K562 (cell line): Measurements from ENCODE around the gene ARHGAP10. TPM values are rescaled to one million over a fixed set of nuclear protein-coding genes. Genes with fewer than 3 reads are reported as not detected.

Experiments
- ARID2 ChIP-seq: fragments of 450-650 bp; IDR thresholded peaks from 2 replicates; pipeline ENCODE4 v1.6.1; 2017; ENCODE audit warnings: antibody characterized with exemption, mild to moderate bottlenecking
- FUS ChIP-seq: fragments of 200-400 bp; formaldehyde crosslinking; optimal IDR thresholded peaks from 2 replicates; pipeline ENCODE3; 2017; ENCODE audit warnings: low read depth, low read length
- HDAC6 ChIP-seq: IDR thresholded peaks from 2 replicates; pipeline ENCODE4 v1.6.1; 2012; ENCODE audit warnings: low read depth, mild to moderate bottlenecking, control low read depth, inconsistent platforms, low read length, moderate library complexity
- JUND ChIP-seq, 2 experiments: IDR thresholded peaks; 2 replicates in 1 of 2; 3 replicates in 1 of 2; pipeline ENCODE4 v1.6.1; 2011; ENCODE audit warnings: borderline replicate concordance in 2 of 2, low read depth in 2 of 2, low read length in 2 of 2, improper control_type of control experiment in 1 of 2, missing biosample characterization in 1 of 2, missing genetic modification characterization in 1 of 2, missing genetic modification reagents in 1 of 2
- MEF2A ChIP-seq: IDR thresholded peaks from 2 replicates; pipeline ENCODE4 v1.6.1; 2011; ENCODE audit warnings: low read depth, mild to moderate bottlenecking, low read length, moderate library complexity; ENCODE audit not compliant: control insufficient read depth
- PHF20 ChIP-seq: fragments of 450-650 bp; IDR thresholded peaks from 2 replicates; pipeline ENCODE4 v1.6.1; 2018; ENCODE audit not compliant: partially characterized antibody
- PML ChIP-seq: IDR thresholded peaks from 2 replicates; pipeline ENCODE4 v1.6.1; 2012; ENCODE audit warnings: low read length, inconsistent platforms
- REST ChIP-seq, 2 experiments: fragments of 450-650 bp; formaldehyde crosslinking in 1 of 2; IDR thresholded peaks; 2 replicates each; pipeline versions ENCODE4 v1.4.0 to v1.6.1; 2014 to 2020; ENCODE audit warnings: mild to moderate bottlenecking in 2 of 2, borderline replicate concordance in 1 of 2, low read depth in 1 of 2
- ZNF57 ChIP-seq: fragments of 450-650 bp; formaldehyde crosslinking; IDR thresholded peaks from 2 replicates; pipeline ENCODE4 v1.4.0; 2020; ENCODE audit warnings: mild to moderate bottlenecking, moderate library complexity
- polyA plus RNA-seq, 8 experiments: library from polyadenylated mRNA; depleted of rRNA in 4 of 8; stranded (reverse) in 5 of 8; unstranded in 3 of 8; fragments of >200 nt; fragmentation: Nextera tagmentation in 2 of 8; fragmentation: Illumina TruSeq in 1 of 8; extraction: Ambion mirVana in 2 of 8; extraction: Trizol in 1 of 8; gene quantifications; 2 replicates each; pipeline versions ENCODE4 v1.2.1 to v1.2.3, GENCODE V29; 2011 to 2014; ENCODE audit warnings: inconsistent platforms in 1 of 8, missing spikeins in 1 of 8
- total RNA-seq, 7 experiments: library from RNA; depleted of rRNA in 6 of 7; stranded (reverse); fragments of >200 nt in 6 of 7; fragmentation: Illumina TruSeq in 2 of 7; extraction: Trizol in 2 of 7; gene quantifications; 2 replicates each; pipeline versions ENCODE4 v1.2.1 to v1.2.3, GENCODE V29; 2011 to 2021; ENCODE audit warnings: low replicate concordance in 1 of 7
- TF ChIP-seq, protein P1 (sequence below): fragments of 250-450 bp; sonication (Bioruptor Pico); IDR thresholded peaks from 2 replicates; pipeline ENCODE4 v1.8.0; 2021; ENCODE audit warnings: mild to moderate bottlenecking, moderate library complexity
- TF ChIP-seq, protein P2 (sequence below): IDR thresholded peaks from 2 replicates; pipeline ENCODE4 v1.6.1; 2011; ENCODE audit warnings: borderline replicate concordance, low read depth, mild to moderate bottlenecking, moderate library complexity, low read length; ENCODE audit not compliant: insufficient read depth, poor library complexity, severe bottlenecking
- TF ChIP-seq, protein P3 (sequence below): fragments of 200-800 bp; sonication (Bioruptor generic); IDR thresholded peaks from 2 replicates; pipeline ENCODE4 v1.6.1; 2017; ENCODE audit warnings: missing genetic modification characterization, missing compliant biosample characterization

ARHGAP10 gene
- total and polyA plus RNA-seq, 9 of the 15 experiments (the other 6 are each of a cell fraction or from before 2014, with no cell fraction given) = 0.03 to 0.22 (median 0.06) TPM; not detected in 3

GRCh38 chr4:147866532-147867271 is 134.8 kb downstream of the ARHGAP10 start (continued):
- TF ChIP-seq MEF2A (no peak), PML (no peak), HDAC6 (no peak), ARID2 (0 out of 2 replicates have a peak, but pooled peaks have one; percentile 51), REST (IDR thresholded peaks at IDR 0.05; ENCODE audit: borderline replicate concordance) (peak; percentile 91), REST (CRISPR knock-in tag; IDR thresholded peaks at IDR 0.05; ENCODE audit: low read depth) (no peak), ZNF57 (CRISPR knock-in tag) (no peak), JUND (IDR thresholded peaks at IDR 0.05; ENCODE audit: borderline replicate concordance, low read depth, low read length) (peak; percentile 31; the same call in 1 of the 2 replicates), JUND (tag; IDR thresholded peaks at IDR 0.05; ENCODE audit: borderline replicate concordance, low read depth, low read length) (no peak), FUS (no peak), PHF20 (no peak)
- TF ChIP-seq, protein P1, sequence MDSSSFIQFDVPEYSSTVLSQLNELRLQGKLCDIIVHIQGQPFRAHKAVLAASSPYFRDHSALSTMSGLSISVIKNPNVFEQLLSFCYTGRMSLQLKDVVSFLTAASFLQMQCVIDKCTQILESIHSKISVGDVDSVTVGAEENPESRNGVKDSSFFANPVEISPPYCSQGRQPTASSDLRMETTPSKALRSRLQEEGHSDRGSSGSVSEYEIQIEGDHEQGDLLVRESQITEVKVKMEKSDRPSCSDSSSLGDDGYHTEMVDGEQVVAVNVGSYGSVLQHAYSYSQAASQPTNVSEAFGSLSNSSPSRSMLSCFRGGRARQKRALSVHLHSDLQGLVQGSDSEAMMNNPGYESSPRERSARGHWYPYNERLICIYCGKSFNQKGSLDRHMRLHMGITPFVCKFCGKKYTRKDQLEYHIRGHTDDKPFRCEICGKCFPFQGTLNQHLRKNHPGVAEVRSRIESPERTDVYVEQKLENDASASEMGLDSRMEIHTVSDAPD (CRISPR knock-in tag) = no peak
- TF ChIP-seq, protein P2, sequence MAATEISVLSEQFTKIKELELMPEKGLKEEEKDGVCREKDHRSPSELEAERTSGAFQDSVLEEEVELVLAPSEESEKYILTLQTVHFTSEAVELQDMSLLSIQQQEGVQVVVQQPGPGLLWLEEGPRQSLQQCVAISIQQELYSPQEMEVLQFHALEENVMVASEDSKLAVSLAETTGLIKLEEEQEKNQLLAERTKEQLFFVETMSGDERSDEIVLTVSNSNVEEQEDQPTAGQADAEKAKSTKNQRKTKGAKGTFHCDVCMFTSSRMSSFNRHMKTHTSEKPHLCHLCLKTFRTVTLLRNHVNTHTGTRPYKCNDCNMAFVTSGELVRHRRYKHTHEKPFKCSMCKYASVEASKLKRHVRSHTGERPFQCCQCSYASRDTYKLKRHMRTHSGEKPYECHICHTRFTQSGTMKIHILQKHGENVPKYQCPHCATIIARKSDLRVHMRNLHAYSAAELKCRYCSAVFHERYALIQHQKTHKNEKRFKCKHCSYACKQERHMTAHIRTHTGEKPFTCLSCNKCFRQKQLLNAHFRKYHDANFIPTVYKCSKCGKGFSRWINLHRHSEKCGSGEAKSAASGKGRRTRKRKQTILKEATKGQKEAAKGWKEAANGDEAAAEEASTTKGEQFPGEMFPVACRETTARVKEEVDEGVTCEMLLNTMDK = peak; percentile 70
- TF ChIP-seq, protein P3, sequence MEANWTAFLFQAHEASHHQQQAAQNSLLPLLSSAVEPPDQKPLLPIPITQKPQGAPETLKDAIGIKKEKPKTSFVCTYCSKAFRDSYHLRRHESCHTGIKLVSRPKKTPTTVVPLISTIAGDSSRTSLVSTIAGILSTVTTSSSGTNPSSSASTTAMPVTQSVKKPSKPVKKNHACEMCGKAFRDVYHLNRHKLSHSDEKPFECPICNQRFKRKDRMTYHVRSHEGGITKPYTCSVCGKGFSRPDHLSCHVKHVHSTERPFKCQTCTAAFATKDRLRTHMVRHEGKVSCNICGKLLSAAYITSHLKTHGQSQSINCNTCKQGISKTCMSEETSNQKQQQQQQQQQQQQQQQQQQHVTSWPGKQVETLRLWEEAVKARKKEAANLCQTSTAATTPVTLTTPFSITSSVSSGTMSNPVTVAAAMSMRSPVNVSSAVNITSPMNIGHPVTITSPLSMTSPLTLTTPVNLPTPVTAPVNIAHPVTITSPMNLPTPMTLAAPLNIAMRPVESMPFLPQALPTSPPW = no peak
